SU-DHL-6 (cell line): ENCODE measurements around the gene FOXC1.

Experiments used
- H2AFZ ChIP-seq: fragments of 200-600 bp; sonication (generic); 2 replicates; pipeline ENCODE4 v1.6.1; 2014; ENCODE audit warnings: low read depth, mild to moderate bottlenecking, moderate library complexity, mixed read lengths, antibody characterized with exemption, low read length; ENCODE audit not compliant: severe bottlenecking
- H3F3A ChIP-seq: fragments of 200-600 bp; shearing (Covaris generic); 2 replicates; pipeline ENCODE4 v1.6.0; 2016; ENCODE audit warnings: antibody characterized with exemption, mild to moderate bottlenecking; ENCODE audit not compliant: insufficient read depth
- H3K27ac ChIP-seq: fragments of 200-600 bp; sonication (generic); 2 replicates; pipeline ENCODE4 v1.5.1; 2016; ENCODE audit warnings: low read depth, mild to moderate bottlenecking, low read length, moderate library complexity, mixed read lengths
- H3K27me3 ChIP-seq: fragments of 200-600 bp; sonication (generic), shearing (Covaris generic); 2 replicates; pipeline ENCODE4 v1.6.0; 2014; ENCODE audit warnings: mild to moderate bottlenecking, low read length
- H3K36me3 ChIP-seq: fragments of 200-600 bp; sonication (generic); 2 replicates; pipeline ENCODE4 v1.6.1; 2014; ENCODE audit warnings: mild to moderate bottlenecking, low read length, mixed read lengths
- H3K4me2 ChIP-seq: fragments of 300-600, 200-600 bp; shearing (Covaris generic), sonication (generic); 2 replicates; pipeline ENCODE4 v1.6.0; 2014; ENCODE audit warnings: low read length, low read depth, mild to moderate bottlenecking; ENCODE audit not compliant: poor library complexity, severe bottlenecking
- H3K4me3 ChIP-seq: fragments of 200-600 bp; sonication (generic); 2 replicates; pipeline ENCODE4 v1.5.1; 2014; ENCODE audit warnings: antibody characterized with exemption, low read length, mild to moderate bottlenecking, mixed read lengths; ENCODE audit not compliant: insufficient read depth, poor library complexity, severe bottlenecking
- H3K79me2 ChIP-seq: fragments of 200-600 bp; sonication (generic); 2 replicates; pipeline ENCODE4 v1.6.1; 2014; ENCODE audit warnings: mild to moderate bottlenecking, low read length, moderate library complexity; ENCODE audit not compliant: insufficient read depth
- H3K9ac ChIP-seq: fragments of 200-600 bp; sonication (generic); 2 replicates; pipeline ENCODE4 v1.7.0; 2014; ENCODE audit warnings: mild to moderate bottlenecking, low read length
- H3K9me2 ChIP-seq: fragments of 200-600 bp; sonication (generic); replicated peaks from 2 replicates; pipeline ENCODE4 v1.6.1; 2014; ENCODE audit warnings: low read length; ENCODE audit not compliant: insufficient read depth
- H3K9me3 ChIP-seq: fragments of 200-600 bp; sonication (generic); 2 replicates; pipeline ENCODE4 v1.6.1; 2014; ENCODE audit warnings: low read length, mixed read lengths; ENCODE audit not compliant: insufficient read depth
- H4K20me1 ChIP-seq: fragments of 200-600 bp; sonication (generic); 2 replicates; pipeline ENCODE4 v1.6.1; 2014; ENCODE audit warnings: low read depth, mild to moderate bottlenecking, antibody characterized with exemption, low read length, moderate library complexity, mixed read lengths
- EZH2phosphoT487 ChIP-seq: fragments of 200-600 bp; sonication (generic), shearing (Covaris generic); conservative IDR thresholded peaks from 2 replicates; pipeline ENCODE4 v1.6.1; 2018; ENCODE audit warnings: mild to moderate bottlenecking, antibody characterized with exemption, low read length, moderate library complexity, mixed read lengths
- TF ChIP-seq, protein P1 (sequence below): fragments of 200-600 bp; sonication (generic); IDR thresholded peaks from one replicate; pipeline ENCODE4 v1.5.1; 2017; ENCODE audit warnings: antibody characterized with exemption, mild to moderate bottlenecking, low read length, moderate library complexity; ENCODE audit not compliant: insufficient read depth, poor library complexity, severe bottlenecking

The FOXC1 gene

GRCh38 chr6:1593958-1594314 lies 15.8 kb upstream of the FOXC1 start:
- H3K9me2 ChIP-seq = no peaks in the 10 kb centered on the region

DNA sequence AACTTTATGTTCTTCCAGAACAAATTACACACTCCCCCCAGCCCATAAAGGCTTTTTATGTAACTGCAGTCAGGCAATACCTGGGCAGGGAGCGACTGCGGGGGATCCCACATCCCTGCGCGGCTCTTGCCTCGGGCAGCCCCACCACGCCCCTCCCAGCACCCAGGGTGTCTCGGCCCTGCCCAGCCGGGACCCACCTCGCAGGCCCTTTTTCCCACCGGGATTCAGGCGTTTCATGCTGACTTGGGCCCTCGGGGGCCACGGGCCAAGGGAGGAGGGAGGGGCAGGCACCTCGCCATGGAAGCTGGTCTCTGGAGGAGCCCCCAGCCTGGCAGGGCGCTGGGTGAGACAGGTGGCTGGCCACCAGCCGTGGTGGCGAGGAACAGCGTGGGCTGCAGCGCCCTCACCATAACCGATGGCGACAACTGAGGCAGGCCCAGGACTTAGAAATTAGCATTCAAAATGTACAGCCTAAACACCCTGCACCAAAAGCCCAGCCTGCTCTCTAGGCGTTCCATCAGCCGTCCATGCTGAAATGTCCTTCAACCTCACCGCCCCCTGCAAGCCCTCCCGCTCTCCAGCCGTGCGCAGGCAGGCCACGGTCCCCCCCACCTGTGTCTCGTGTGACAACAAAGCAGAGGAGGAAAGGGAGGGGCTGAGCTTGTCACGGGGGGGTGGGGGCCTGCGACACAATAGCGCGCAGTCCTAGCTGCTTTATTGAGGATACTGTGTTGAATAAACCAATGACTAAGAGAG lies 15.1 kb upstream of the FOXC1 start:
- Histone ChIP-seq H3K9me2 (no peaks in the 10 kb centered on the region), H3K4me3 (no peak overlapping the region), H3K79me2 (no peaks in the 10 kb centered on the region), H2AFZ (no peak overlapping the region), H3K36me3 (no peaks in the 10 kb centered on the region), H3F3A (no peaks in the 10 kb centered on the region), H3K4me2 (no peak overlapping the region), H3K27me3 (no peaks in the 10 kb centered on the region), H4K20me1 (no peaks in the 10 kb centered on the region), H3K9ac (no peak overlapping the region), H3K9me3 (no peaks in the 10 kb centered on the region), H3K27ac (no peak overlapping the region)
- no peak for TF ChIP-seq EZH2phosphoT487
- TF ChIP-seq, protein P1, sequence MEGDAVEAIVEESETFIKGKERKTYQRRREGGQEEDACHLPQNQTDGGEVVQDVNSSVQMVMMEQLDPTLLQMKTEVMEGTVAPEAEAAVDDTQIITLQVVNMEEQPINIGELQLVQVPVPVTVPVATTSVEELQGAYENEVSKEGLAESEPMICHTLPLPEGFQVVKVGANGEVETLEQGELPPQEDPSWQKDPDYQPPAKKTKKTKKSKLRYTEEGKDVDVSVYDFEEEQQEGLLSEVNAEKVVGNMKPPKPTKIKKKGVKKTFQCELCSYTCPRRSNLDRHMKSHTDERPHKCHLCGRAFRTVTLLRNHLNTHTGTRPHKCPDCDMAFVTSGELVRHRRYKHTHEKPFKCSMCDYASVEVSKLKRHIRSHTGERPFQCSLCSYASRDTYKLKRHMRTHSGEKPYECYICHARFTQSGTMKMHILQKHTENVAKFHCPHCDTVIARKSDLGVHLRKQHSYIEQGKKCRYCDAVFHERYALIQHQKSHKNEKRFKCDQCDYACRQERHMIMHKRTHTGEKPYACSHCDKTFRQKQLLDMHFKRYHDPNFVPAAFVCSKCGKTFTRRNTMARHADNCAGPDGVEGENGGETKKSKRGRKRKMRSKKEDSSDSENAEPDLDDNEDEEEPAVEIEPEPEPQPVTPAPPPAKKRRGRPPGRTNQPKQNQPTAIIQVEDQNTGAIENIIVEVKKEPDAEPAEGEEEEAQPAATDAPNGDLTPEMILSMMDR = no peak

More at GRCh38 chr6:1593958-1594314, 15.8 kb upstream of the FOXC1 start:
- TF ChIP-seq, protein P1 = no peak
- TF ChIP-seq EZH2phosphoT487 = no peak
- no peaks in the 10 kb centered on the region for H3K36me3 ChIP-seq
- no peak overlapping the region for H2AFZ ChIP-seq
- H3K9me3 ChIP-seq = no peaks in the 10 kb centered on the region
- no peaks in the 10 kb centered on the region for H3K27me3 ChIP-seq
- no peaks in the 10 kb centered on the region for H3F3A ChIP-seq
- no peaks in the 10 kb centered on the region for H4K20me1 ChIP-seq
- no peak overlapping the region for H3K9ac ChIP-seq
- no peaks in the 10 kb centered on the region for H3K79me2 ChIP-seq
- H3K4me2 ChIP-seq = no peak overlapping the region
- H3K27ac ChIP-seq = no peak overlapping the region
- H3K4me3 ChIP-seq = no peak overlapping the region

DNA sequence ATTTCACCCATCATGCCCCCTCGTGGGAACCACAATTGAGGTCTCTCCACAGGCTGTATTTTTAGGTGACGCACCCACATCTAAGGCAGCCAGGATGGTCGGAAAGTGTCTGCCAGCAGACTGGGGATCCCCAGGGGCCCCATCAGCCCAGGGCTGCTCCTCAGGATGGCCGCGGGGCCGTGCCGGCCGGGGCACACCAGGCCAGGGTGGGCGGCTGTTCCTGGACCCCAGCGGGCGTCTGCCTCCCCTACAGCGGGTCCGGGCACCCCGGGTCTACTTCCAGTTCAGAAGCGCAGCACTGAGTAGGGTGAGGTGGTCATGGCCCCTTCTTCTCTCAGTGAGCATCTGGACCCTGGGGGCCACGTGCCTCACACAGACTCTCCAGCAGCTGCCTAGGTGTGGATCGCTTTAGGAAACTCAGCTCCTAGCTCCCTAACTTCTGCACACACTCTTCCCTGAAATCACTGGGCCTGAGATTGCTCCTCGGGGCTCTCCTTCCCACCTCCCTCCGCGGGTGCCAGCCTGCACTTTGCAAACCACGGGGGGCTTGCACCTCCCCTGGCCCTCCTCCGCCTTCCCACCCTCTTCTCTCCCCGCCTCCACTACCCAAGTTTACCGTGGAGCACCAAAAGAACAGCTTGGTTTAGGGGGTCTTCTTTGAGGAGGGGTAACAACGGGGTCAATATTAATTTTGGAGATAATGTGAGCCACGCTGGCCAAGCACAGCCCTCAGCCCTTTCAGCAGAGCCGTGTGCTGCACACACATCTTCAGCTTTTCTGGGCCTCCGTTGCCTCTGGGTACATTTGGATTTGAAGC lies 14.2 kb upstream of the FOXC1 start:
- H3K9ac ChIP-seq = no peak overlapping the region
- no peaks in the 10 kb centered on the region for H3K27me3 ChIP-seq
- H3K4me2 ChIP-seq = no peak overlapping the region
- TF ChIP-seq, protein P1 = no peak
- no peak for TF ChIP-seq EZH2phosphoT487
- H3K4me3 ChIP-seq = no peak overlapping the region
- H3K36me3 ChIP-seq = no peaks in the 10 kb centered on the region
- H4K20me1 ChIP-seq = no peaks in the 10 kb centered on the region
- no peaks in the 10 kb centered on the region for H3K9me3 ChIP-seq
- H3K79me2 ChIP-seq = no peaks in the 10 kb centered on the region
- no peak overlapping the region for H3K27ac ChIP-seq
- H3F3A ChIP-seq = no peaks in the 10 kb centered on the region
- no peak overlapping the region for H2AFZ ChIP-seq
- H3K9me2 ChIP-seq = no peaks in the 10 kb centered on the region
